ENCODE results near the gene SORCS2.

DNA sequence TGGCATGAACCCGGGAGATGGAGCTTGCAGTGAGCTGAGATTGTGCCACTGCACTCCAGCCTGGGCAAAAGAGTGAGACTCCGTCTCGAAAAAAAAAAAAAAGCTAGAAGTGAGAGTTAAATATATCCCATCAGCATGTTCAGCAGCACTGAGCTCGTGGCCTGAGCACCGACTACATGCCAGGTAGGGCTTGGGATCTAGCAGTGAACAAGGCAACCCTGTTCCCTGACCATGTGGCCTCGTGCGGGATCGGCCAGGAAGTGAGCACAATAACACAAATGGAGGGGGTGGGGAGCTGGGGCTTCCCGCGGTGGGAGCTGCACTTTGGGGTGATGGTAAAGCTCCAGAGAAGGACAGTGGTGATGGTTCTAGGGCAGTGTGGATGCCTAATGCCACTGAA is 436.1 kb downstream of the SORCS2 start:
- TF ChIP-seq, protein P1, sequence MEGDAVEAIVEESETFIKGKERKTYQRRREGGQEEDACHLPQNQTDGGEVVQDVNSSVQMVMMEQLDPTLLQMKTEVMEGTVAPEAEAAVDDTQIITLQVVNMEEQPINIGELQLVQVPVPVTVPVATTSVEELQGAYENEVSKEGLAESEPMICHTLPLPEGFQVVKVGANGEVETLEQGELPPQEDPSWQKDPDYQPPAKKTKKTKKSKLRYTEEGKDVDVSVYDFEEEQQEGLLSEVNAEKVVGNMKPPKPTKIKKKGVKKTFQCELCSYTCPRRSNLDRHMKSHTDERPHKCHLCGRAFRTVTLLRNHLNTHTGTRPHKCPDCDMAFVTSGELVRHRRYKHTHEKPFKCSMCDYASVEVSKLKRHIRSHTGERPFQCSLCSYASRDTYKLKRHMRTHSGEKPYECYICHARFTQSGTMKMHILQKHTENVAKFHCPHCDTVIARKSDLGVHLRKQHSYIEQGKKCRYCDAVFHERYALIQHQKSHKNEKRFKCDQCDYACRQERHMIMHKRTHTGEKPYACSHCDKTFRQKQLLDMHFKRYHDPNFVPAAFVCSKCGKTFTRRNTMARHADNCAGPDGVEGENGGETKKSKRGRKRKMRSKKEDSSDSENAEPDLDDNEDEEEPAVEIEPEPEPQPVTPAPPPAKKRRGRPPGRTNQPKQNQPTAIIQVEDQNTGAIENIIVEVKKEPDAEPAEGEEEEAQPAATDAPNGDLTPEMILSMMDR (IDR thresholded peaks at IDR 0.05): no peak
- TF ChIP-seq POLR2A (IDR thresholded peaks at IDR 0.05): no peak

Measured in uterus (tissue), 2 donors.